ENCODE measurements around the gene NCDN. TPM values are rescaled to one million over a fixed set of nuclear protein-coding genes. Genes with fewer than 3 reads are reported as not detected.
A peak's percentile ranks its signal among the peaks of the same experiment; 100 is the strongest.

Gene NCDN
- total and polyA plus RNA-seq, 2 of the 8 experiments (the other 6 are each of a cell fraction or from before 2014, with no cell fraction given), result 26.2 to 35.4 TPM

- H2BK12ac ChIP-seq (ENCODE audit: low read depth, low read length), result no peak overlapping the region
- H3K36me3 ChIP-seq (ENCODE audit: control insufficient read depth in 2 of 4, insufficient read depth in 4 of 4, low read length in 3 of 4), result peaks cover 4 to 11% (median 6%) of the 10 kb centered on the region in 4 experiments; a peak in 6 of 8 replicates
- H3K4me1 ChIP-seq (replicated peaks in 1 of 4; ENCODE audit: control insufficient read depth in 3 of 4, insufficient read depth in 4 of 4, low read length in 3 of 4), result peaks cover 0 to 4% (median 0%) of the 10 kb centered on the region in 4 experiments; a peak in 2 of 7 replicates
- H3K79me1 ChIP-seq (ENCODE audit: low read depth, low read length), result peaks cover 5% of the 10 kb centered on the region
- no peak overlapping the region for H2BK120ac ChIP-seq (replicated peaks; ENCODE audit: low read depth, low read length)
- no peak overlapping the region for H4K91ac ChIP-seq (replicated peaks; ENCODE audit: insufficient read length, low read length)
- H4K5ac ChIP-seq (ENCODE audit: insufficient read length, low read depth, low read length), result no peak overlapping the region
- H2BK15ac ChIP-seq (ENCODE audit: low read length), result no peak overlapping the region
- H2BK20ac ChIP-seq (ENCODE audit: low read length), result no peak overlapping the region
- H3K27ac ChIP-seq (ENCODE audit: low read depth, low read length), result no peak overlapping the region; the same call in 1 of the 2 replicates
- peaks cover 0 to 3% of the 10 kb centered on the region in 2 experiments; a peak in 1 of 4 replicates for H3K9me3 ChIP-seq (ENCODE audit: insufficient read depth in 2 of 2, low read depth in 1 of 2, low read length in 1 of 2)
- H4K20me1 ChIP-seq (replicated peaks in 1 of 2; ENCODE audit: control insufficient read depth in 1 of 2, insufficient read depth in 2 of 2, low read length in 2 of 2), result no peaks in the 10 kb centered on the region
- no peak overlapping the region for H3K4me3 ChIP-seq (ENCODE audit: extremely low read depth in 1 of 4, insufficient read depth in 2 of 4, low read depth in 3 of 4, low read length in 4 of 4)
- DNase-seq (ENCODE audit: low read depth in 1 of 2, low spot score in 2 of 2), result no peak
- CTCF ChIA-PET (ENCODE audit: partially characterized antibody), result interaction anchor here (0.8 to 1.6 kb wide), 3 partner anchors 10 to 86 kb away, joined by 3 to 4 read pairs (median 3); no protein-coding TSS in a partner anchor
- H3K27me3 ChIP-seq (replicated peaks in 1 of 4; ENCODE audit: control insufficient read depth in 3 of 4, extremely low read depth in 1 of 4, insufficient read depth in 3 of 4, low read length in 3 of 4), result no peaks in the 10 kb centered on the region
- peak overlapping the region; percentile 75 for H2BK5ac ChIP-seq (ENCODE audit: low read depth, low read length)
- H3K9ac ChIP-seq (replicated peaks in 1 of 4; ENCODE audit: extremely low read depth in 1 of 4, low read depth in 3 of 4, low read length in 3 of 4), result no peak overlapping the region
- H3K4ac ChIP-seq (replicated peaks; ENCODE audit: insufficient read length, low read depth, low read length), result no peak overlapping the region
- no peaks in the 10 kb centered on the region for H3K23me2 ChIP-seq (ENCODE audit: low read depth, low read length)
- TF ChIP-seq TCF12 (IDR thresholded peaks at IDR 0.05; ENCODE audit: low read depth, low read length), result no peak
- TF ChIP-seq POU5F1 (IDR thresholded peaks at IDR 0.05; ENCODE audit: low read depth, low read length), result no peak
- no peak for TF ChIP-seq POLR2AphosphoS5 (IDR thresholded peaks at IDR 0.05; ENCODE audit: low read depth, low read length)
- no peak for TF ChIP-seq EP300 (IDR thresholded peaks at IDR 0.05; ENCODE audit: borderline replicate concordance in 1 of 2, low read depth in 2 of 2, low read length in 2 of 2)
- TF ChIP-seq BRCA1 (IDR thresholded peaks at IDR 0.05; ENCODE audit: low read depth, low read length), result no peak
- H3K79me2 ChIP-seq (ENCODE audit: control insufficient read depth in 1 of 2, insufficient read depth in 2 of 2, low read length in 2 of 2), result peaks cover 0 to 40% of the 10 kb centered on the region in 2 experiments; a peak in 2 of 4 replicates
- no peak overlapping the region for H3K4me2 ChIP-seq (ENCODE audit: insufficient read depth in 1 of 2, low read depth in 2 of 2, low read length in 2 of 2)
- H3K56ac ChIP-seq (replicated peaks; ENCODE audit: insufficient read length, low read depth, low read length), result no peak overlapping the region
- WGBS, 2 experiments (ENCODE audit: extremely low coverage in 1 of 2, insufficient coverage in 1 of 2, insufficient read length in 1 of 2, insufficient replicate concordance in 2 of 2, low coverage in 1 of 2, low lambda C conversion rate in 2 of 2, missing lambda C conversion rate in 1 of 2), result 95% methylated on average over 2 of the region's 2 CpGs; no CpG with 5 or more reads in 1 of the 2 experiments
- POLR2A ChIA-PET (ENCODE audit: partially characterized antibody), result interaction anchor here (1.4 kb wide), 1 partner anchor 15 kb away, joined by 5 read pairs; no protein-coding TSS in a partner anchor
- no peak overlapping the region; the same call in 1 of the 2 replicates for H4K8ac ChIP-seq (ENCODE audit: extremely low read depth, insufficient read depth, low read length)
- H3K18ac ChIP-seq (ENCODE audit: extremely low read depth, low read length), result no peak overlapping the region
- FAIRE-seq, result no peak
- no peak overlapping the region for H2AFZ ChIP-seq (ENCODE audit: low read length)
- H3K23ac ChIP-seq (ENCODE audit: insufficient read length), result no peak overlapping the region
- H3K14ac ChIP-seq (ENCODE audit: insufficient read length), result no peak overlapping the region
- H2AK5ac ChIP-seq (ENCODE audit: low read depth, low read length), result no peak overlapping the region
Measured at GRCh38 chr1:35530946-35531345, 26.7 kb upstream of the NCDN start.

All from H1 (cell line).